GM18507 (cell line): ENCODE data around the gene ATAD2B.
"Not testable (repeated sequence)": the region's sequence is repeated elsewhere in the genome, so short reads cannot be mapped to it uniquely, and the experiment has no call there.

Experiments used
- DNase-seq: peaks from one replicate; pipeline ENCODE4 v3.0.0; 2011; ENCODE audit warnings: low read depth; ENCODE audit not compliant: insufficient read length; ENCODE audit errors: extremely low spot score
- FAIRE-seq: peaks from 2 replicates; lab custom pipeline; 2011; peaks lifted over from hg19 to GRCh38; lab: Jason Lieb, UNC

Gene ATAD2B

DNA sequence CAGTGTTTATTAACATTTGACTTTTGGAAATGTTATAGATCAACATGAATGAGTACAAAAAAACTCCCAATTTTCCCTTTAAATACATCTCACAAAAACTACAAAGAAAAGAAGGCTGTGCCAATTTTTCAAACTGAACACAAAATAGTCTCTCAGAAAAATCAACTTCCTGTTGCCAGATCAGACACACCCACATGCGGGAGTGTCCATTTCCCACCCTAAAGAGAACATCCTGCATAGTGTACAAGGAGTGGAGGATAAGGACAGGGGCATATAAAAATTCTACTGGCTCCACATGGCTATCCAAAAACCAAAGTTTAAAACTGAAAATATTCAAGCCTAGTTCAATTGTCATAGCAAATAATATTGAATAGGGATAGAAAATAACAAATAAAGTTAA lies 165.3 kb downstream of the ATAD2B start:
- no peak for DNase-seq
- no peak for FAIRE-seq

DNA sequence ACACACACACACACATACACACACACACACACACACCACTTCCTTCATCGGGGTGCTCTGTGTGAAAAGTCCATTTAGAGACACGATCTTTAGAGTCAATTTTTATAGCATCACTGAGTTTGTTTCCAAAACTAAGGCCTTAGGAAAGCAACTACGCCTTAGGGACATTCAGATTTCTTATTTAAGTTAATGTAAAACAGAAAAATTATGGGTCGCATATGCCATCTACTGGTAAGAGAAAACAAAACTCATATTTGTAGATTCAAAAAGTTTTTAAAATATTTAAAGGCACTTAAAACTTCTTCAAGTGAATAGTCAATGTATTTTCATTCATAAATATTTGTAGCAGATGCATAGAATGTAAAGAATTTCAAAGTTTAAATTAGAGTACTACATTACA lies 166.2 kb downstream of the ATAD2B start:
- no peak for DNase-seq
- FAIRE-seq = no peak

DNA sequence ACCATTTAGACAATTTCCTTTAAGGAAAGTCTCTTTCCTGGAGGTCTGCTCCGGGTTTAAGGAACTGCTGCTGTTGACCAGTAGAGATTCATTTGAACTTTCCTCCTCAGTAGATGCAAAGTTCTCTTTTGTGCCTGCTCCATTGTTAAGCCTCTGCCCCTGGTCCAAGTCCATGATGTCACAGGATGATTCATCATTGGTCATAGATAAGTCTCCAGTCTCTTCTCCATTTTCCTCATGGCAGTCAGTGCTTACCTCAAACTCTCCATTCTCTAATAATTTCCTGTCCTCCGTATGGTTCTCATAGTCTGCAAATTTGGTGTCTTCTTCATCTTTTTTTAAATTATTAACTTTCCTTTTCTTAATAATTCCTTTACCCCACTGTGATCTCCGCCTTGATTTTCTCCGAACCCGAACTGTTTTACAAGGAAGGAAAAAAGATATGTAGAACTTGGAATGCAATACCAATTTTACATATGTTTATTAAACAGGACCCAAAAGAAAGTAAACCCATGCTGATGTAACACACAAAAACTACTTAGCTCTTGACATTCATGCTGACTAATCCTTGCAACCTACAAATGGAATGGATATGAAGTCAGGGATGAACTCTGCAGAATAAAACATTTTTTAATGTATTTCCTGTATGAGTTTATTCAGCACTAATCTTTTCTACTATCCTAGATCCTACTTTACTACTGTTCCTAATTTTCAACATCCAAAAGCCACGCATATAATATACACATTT lies 169.1 kb downstream of the ATAD2B start:
- no peak for FAIRE-seq
- no peak for DNase-seq

DNA sequence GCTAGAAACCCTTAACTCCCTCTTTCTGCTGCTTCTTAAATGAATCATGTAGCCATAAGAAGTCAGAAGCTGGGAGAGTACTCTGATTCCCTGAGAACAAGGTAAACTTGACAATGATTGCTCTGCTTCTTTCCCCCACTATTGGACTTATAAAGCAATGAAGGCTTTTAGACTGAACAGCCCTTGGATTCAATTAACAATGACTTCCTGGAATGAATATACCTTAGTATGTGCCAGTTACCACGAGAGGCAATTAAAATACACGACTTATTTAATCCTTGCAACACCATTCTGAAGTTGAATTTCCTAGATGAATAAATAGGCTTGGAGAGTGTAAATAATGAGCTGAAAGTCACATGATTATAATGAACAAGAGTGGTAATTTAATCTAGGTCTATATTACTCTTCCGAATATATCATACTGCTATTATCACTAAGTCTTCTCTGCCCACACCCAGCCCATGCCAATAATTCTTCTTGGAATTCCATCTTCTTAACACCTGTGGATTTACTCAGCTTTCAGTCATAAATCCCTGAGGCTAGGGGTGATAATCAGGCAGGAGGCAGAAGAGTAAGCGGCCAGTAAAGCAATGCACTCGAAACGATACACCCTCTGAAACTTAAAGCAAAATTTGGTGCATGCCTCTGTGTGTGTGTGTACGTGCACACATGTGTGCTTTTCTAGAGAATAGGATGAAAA lies 170.2 kb downstream of the ATAD2B start:
- no peak for DNase-seq
- no peak for FAIRE-seq

DNA sequence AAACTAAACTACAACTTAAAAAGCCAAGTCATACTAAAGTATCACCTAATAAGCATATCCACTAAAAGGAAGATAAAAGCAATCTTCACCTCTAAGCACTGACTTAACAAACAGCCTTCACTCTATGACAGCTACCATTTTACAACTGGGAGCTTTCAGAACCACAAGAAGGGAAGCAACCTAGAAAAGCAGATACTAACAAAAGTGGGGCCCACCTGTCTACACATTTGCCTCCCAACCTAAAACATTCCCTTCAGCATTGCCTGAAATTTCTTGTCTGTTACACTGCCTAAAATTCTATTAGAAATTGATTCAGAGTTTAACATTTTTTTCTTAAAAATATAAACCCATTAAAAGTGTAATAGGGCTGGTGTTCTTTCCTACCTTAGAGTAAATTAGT lies 172.0 kb downstream of the ATAD2B start:
- DNase-seq (no peak), FAIRE-seq (no peak)

DNA sequence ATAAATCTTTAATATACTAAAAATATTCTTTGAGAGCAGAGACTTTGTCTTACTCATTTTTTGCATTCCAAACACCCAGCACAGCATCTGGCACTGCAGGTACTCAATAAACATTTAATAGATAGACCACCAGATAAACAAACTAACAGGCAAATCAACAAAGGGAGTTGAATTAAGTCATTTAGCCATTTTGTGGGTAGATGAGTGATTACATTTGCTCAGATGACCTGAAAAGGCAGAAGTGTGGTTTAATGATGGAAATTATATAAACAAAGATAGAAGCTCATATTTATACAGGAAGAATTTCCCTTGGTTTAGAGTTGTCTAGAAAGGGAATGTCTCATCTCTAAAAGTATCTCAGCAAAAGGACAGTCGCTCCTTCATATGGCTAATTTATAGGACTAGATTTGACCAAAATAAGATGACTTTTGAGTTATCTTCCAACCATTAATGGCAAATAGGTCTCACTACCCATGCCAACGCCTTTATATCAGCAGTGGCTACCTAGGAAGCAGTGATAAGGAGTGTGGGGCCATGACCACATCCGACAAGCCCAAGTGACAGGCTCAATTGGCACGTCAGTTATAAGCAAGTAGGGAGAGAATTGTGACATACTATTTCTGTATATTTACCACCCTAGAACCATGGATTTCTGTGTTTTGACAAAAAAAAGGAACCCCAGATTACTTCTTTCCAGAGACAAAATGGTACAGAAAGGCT lies 173.5 kb downstream of the ATAD2B start:
- no peak for FAIRE-seq
- DNase-seq = no peak

DNA sequence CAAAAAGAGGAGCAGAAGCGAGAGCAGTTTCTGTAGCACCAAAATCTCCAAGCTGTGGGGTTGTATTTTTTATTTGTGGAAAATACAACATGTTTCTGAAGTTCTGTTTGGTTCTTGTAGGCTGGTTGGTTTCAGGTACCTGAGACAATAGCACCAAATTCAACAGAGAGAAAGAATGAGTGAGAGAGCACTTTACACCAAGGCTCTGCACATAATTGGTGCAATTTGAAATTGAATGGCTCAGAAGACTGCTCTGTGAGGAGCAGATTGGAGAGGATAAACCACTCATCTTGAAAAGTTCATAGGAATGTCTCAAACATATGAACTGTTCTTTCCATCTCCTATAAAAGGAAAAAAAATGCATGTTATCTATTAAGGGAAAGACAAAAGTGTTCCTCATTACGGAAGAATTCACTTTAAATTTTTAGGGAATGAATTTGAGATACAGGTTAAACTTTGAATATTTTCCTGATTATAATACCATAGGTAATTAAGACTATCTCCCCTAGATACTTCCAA lies 175.1 kb downstream of the ATAD2B start:
- FAIRE-seq (no peak), DNase-seq (no peak)

DNA sequence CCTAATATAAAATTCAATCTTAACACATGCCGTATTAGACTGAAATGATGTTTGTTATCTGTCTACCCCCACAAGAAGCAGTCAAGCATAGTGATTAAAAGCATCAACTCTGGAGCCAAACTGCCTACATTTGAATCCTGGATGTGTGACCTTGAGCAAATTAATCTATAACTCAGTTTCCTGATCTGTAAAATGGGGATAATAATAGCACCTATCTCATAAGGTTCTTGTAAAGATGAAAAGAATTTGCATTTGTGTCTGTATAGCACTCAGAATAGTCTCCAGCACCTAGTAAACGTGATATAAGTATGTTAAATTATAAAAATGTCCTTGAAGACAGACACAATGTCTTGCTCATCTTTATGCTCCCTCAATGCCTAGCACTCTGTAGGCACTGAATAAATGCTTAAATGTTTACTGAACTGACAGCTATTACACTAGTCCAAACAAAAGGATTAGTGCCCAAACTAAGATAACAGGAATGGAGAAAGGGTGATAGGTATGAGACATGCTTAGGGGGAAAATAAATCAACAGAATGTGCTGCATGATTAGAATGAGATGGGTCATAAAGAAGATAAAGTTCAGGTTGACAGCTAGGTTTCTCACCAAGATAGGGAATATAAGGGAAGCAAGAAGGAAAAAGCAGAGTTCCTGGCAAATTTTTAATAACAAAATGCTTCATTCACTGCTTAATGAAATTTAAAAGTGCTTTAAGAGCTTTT lies 180.6 kb downstream of the ATAD2B start:
- peak; percentile 29 for FAIRE-seq

DNA sequence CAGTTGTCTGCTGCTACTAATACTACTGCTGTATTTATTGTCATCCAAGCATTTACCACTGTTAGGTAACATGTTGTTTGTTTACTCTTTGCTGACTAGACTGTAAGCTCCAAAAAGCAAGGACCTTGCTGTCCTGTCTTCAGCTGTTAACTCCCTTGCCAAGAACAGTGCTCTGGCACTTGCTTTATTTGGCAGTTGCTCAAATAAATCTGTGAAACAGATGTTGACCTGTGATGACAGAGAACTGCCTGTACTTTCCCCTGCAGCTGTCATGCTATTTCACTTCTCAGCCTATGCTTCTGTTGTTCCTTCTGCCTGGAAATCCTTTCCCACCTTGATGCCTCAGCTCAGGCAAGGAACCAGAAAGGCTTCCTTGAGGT lies 181.2 kb downstream of the ATAD2B start:
- DNase-seq (no peak), FAIRE-seq (peak; percentile 57)

More for the DNA sequence above, 180.6 kb downstream of the ATAD2B start:
- DNase-seq = no peak

DNA sequence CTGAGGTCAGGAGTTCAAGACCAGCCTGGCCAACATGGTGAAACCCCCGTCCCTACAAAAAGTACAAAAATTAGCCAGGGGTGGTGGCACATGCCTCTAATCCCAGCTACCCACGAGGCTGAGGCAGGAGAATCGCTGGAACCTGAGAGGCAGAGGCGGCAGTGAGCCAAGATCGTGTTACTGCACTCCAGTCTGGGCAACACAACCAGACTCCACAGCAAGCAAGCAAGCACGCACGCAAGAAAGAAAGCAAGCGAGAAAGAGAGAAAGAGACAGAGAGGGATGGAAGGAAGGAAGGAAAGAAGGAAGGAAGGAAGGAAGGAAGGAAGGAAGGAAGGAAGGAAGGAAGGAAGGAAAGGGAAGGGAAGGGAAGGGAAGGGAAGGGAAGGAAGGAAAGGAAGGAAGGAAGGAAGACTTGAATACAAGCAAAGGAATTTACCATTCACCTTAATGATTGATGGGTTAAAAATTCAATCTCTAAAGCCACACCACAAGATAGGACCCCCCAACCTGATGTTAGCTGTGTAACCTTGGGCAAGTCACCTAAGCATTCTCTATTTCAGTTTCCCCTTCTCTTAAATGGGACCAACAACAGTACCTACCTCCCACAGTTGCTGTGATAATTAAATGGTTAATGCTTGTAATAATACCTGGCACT lies 181.7 kb downstream of the ATAD2B start:
- no peak for DNase-seq
- no peak for FAIRE-seq

DNA sequence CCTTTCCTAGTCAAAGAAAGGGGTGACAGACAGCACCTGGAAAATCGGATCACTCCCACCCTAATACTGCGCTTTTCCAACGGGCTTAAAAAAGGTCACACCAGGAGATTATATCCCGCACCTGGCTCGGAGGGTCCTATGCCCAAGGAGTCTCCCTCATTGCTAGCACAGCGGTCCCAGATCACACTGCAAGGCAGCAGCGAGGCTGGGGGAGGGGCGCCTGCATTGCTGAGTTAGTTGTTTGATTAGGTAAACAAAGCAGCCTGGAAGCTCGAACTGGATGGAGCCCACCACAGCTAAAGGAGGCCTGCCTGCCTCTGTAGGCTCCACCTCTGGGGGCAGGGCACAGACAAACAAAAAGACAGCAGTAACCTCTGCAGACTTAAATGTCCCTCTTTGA lies 190.1 kb downstream of the ATAD2B start:
- DNase-seq, FAIRE-seq: not testable (repeated sequence)

DNA sequence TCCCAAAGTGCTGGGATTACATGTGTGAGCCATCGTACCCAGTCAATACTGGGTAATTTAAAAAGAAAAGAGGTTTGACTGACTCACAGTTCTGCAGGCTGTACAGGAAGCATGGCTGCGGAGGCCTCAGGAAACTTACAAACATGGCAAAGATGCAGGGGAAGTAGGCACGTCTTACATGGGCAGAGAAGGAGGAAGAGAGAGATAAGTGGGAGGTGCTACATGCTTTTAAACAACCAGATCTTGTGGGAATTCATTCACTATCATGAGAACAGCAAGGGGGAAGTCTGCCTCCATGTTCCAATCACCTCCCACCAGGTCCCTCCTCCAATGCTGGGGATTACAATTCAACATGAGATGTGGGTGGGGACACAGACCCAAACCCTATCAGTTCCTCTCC lies 192.5 kb downstream of the ATAD2B start:
- FAIRE-seq = no peak
- DNase-seq = no peak

DNA sequence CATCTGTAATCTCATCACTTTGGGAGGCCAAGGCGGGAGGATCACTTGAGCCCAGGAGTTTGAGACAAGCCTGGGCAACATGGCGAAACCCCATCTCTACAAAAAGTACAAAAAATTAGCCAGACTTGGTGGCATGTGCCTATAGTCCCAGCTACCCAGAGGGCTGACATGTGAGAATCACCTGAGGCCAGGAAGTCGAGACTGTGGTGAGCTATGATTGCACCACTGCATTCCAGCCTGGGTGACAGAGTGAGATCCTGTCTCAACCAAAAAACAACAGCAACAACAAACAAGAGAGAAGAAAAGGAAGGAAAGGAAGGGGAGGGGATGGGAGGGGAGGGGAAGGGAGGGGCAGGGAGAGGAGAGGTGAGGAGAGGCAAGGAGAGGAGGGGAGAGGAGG lies 203.9 kb downstream of the ATAD2B start:
- not testable (repeated sequence) for DNase-seq, FAIRE-seq

DNA sequence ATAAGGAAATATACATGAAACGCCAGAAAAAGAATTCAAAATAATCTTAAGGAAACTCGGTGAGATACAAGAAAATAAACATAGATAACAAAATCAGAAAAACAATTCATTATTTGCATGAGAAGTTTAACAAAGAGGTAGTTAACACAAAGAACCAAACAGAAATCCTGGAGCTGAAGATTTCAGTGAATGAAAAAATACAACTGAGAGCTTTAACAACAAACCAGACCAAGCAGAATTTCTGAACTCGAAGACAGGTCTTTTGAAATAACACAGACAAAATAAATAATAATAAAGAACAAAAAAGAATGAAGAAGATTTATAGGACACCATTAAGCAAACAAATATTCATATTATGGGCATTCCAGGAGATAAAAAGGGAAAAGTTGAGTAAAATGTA lies 204.7 kb downstream of the ATAD2B start:
- DNase-seq (no peak), FAIRE-seq (no peak)

DNA sequence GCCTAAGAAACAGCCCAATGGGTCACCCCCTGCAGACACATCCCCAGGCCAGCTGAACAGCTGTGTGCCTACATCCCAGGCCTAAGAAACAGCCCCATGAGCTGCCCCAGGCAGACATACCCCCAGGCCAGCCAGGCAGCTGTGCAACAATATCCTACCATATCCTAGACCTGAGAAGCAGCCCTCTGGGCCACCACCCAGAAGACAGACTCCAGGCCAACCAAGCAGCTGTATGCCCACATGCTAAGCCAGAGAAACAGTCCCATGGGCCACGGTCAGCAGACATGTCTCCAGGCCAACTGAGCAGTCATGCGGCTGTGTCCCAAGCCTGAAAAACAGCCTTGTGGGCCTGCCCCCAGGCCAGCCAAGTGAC lies 205.5 kb downstream of the ATAD2B start:
- FAIRE-seq (no peak), DNase-seq (no peak)

DNA sequence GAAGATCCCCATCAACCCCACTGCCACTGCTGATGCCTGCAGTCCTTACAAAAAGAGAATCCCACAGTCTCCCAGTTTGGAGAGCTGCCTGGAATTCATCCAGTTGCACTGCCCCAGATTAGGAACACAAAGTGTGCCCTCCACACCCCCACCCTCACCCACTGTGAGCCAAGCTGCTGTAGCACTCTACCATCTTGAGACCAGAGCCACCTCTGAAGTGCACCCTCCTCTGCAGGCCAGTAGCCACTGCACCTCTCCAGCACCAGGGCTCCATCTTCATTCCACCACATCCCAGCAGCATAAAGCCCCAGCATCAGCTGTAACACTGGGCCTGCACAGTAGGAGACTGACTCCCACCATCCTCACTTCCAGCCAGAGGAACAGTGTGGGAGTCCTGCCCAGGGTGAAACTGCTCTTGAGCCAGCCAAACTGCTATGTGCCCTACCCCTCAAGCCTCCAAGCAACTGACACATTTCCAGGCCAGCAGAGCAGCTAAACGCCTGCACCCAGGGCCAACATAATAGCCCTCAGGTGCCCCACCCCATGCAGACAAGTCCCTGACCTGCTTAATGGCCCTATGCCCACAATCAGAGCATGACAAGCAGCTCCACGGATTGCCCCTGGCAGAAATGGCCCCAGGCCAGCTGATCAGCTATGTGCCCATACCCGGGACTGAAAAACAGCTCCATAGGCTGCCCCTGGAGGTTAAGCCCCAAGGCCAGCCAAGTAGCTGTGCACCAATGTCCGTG lies 206.0 kb downstream of the ATAD2B start:
- no peak for FAIRE-seq
- no peak for DNase-seq

DNA sequence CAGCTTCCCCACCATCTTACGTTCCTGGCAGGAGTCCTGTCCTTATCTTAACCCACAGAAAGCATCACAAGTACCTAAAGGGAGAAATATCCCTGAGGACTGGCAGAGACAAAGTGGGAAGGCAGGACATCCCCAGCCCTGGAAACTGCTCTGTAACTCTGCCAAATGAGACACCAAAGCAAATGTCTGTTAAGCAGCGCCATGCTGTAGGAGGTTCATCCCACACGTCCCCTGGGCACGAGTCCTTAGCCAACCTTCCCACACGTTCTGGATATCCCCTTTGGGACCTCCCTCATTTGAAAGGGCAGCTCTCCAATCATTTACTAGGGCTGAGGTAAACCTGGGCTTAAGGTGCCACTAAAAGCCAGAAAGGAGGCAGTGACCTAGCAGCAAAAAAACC lies 207.2 kb downstream of the ATAD2B start:
- no peak for FAIRE-seq

DNA sequence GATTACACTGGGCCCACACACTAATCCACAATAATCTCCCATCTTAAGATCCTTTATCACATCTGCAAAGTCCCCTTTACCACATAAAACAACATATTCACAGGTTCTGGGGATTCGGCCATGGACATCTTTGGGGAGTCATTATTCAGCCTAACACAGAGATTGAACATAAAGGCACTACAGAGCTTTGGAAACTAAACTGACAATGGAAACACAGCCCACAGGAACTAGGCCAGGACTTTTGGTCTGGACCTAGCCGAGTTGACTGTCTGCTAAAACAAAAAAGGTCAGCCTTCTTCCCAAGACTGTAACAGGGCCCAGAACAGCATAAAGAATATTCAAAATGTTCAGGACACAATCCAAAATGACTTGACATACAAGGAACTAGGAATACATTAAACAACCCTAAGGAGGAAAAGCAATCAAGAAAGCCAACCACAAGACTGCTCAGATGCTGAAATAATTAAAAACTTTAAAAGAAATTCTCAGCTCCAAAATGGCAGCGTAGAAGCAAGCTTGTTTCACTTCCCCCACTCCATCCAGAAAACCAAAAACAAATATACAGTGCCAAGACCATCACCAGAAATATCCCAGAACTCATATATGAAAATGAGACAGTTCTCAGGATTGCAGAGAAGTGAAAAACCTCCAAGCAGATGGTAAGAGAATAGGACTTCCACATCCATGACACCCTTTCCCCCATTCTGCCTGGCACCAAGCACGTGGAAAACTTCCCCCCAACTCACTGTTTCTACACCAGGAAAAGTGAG lies 207.8 kb downstream of the ATAD2B start:
- DNase-seq = no peak
- FAIRE-seq = no peak

More for the DNA sequence above, 207.2 kb downstream of the ATAD2B start:
- DNase-seq = no peak
